AG09309 (cell line): ENCODE data around the gene ABCG1.

ENCODE experiments used
- DNase-seq: peaks from one replicate; pipeline ENCODE4 v3.0.0-alpha.2; 2010; ENCODE audit warnings: low read depth
- H3K4me3 ChIP-seq: 2 replicates; pipeline ENCODE4 v1.5.1; 2011; ENCODE audit warnings: mild to moderate bottlenecking, low read depth, low read length, moderate library complexity; ENCODE audit not compliant: control insufficient read depth
- TF ChIP-seq, protein P1 (sequence below): IDR thresholded peaks from 2 replicates; pipeline ENCODE4 v1.5.1; 2011; ENCODE audit warnings: mild to moderate bottlenecking, low read depth, low read length, inconsistent platforms; ENCODE audit not compliant: insufficient read depth, control insufficient read depth; ENCODE audit errors: missing control alignments

ABCG1 gene

DNA sequence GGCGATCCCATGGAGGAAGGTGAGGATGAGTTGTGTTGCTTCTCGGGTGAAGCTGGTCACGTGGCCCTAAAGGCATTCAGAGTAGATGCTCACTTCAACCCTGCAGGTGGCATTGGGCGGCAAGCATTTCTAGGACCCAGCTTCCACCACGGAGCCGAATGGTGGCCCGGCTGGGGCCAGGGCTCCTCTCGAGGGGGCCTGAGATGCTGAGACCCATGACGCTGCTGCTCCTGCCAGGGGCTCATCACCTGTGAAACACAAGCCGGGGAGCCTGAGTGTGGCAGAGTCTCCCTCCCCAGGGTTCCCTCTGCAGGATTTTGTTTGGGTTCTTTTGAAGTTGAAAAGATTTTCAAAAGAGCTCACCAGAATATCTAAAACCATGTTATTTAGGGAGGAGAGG, 41.2 kb downstream of the ABCG1 start:
- H3K4me3 ChIP-seq, result no peak overlapping the region
- TF ChIP-seq, protein P1, sequence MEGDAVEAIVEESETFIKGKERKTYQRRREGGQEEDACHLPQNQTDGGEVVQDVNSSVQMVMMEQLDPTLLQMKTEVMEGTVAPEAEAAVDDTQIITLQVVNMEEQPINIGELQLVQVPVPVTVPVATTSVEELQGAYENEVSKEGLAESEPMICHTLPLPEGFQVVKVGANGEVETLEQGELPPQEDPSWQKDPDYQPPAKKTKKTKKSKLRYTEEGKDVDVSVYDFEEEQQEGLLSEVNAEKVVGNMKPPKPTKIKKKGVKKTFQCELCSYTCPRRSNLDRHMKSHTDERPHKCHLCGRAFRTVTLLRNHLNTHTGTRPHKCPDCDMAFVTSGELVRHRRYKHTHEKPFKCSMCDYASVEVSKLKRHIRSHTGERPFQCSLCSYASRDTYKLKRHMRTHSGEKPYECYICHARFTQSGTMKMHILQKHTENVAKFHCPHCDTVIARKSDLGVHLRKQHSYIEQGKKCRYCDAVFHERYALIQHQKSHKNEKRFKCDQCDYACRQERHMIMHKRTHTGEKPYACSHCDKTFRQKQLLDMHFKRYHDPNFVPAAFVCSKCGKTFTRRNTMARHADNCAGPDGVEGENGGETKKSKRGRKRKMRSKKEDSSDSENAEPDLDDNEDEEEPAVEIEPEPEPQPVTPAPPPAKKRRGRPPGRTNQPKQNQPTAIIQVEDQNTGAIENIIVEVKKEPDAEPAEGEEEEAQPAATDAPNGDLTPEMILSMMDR, result no peak
- no peak for DNase-seq

DNA sequence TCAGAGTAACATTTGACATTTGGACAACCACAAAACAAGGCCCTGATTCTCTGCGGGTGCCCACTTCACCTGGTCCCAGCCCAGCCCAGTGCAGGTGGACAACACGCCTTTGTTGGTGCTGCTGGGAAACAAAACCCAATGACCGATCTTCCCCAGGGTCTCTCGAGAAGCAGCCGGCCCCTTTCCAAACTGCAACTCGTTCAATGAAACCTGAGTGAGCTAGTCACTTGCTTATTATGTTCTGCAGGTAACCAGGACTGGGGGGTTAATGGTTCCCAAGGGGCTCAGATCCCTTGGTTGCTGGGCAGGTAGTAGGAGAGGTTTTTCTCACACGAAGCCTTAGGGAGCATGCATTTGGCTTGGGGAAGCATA, 42.9 kb downstream of the ABCG1 start:
- H3K4me3 ChIP-seq, result no peak overlapping the region
- DNase-seq, result no peak
- TF ChIP-seq, protein P1, result no peak

DNA sequence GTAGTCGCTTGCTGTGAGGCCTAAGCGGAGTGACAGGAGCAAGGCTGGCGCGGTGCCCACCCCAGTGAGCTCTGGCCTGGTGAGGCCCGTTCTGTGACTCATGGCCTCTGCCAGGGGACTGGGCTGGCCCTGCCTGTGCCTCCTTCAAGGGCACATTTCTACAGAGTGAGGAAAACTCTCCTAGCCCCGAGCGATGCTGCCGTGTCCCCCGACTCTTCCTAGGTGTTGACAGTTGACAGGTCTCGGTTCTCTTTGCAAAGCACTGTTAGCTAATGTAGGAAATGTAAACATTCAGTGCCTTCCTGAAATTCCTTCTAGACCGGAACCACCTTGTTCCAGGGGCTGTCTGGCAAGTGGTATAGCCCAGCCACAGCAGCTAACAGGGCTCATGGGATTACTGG, 43.9 kb downstream of the ABCG1 start:
- TF ChIP-seq, protein P1, result no peak
- no peak overlapping the region for H3K4me3 ChIP-seq
- DNase-seq, result no peak

DNA sequence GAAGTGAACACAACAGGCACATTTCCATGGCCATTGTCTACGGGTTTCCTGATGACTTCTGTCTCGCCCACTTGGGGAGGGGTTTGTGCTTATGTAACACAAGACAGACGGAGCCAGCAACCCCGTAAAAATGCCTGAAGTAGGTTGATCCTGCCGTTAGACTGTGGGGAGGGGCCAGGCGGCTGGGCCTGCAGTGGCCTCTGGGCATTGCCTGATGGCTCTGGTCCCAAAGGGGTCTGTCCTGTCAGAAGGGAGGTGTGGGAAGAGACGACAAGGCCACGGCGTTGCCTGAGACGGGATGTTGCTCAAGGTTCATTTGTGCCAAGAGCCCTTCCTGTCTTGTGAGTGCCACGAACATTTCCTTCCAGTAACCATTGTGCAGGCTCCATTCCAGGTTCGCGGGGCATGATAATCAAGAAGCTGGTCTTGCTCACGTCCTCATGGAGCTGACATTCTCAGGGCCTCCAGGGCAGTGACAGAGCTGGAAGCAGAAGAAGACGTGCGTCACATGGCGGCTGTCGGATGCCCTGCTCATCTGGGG, 44.7 kb downstream of the ABCG1 start:
- DNase-seq, result no peak

DNA sequence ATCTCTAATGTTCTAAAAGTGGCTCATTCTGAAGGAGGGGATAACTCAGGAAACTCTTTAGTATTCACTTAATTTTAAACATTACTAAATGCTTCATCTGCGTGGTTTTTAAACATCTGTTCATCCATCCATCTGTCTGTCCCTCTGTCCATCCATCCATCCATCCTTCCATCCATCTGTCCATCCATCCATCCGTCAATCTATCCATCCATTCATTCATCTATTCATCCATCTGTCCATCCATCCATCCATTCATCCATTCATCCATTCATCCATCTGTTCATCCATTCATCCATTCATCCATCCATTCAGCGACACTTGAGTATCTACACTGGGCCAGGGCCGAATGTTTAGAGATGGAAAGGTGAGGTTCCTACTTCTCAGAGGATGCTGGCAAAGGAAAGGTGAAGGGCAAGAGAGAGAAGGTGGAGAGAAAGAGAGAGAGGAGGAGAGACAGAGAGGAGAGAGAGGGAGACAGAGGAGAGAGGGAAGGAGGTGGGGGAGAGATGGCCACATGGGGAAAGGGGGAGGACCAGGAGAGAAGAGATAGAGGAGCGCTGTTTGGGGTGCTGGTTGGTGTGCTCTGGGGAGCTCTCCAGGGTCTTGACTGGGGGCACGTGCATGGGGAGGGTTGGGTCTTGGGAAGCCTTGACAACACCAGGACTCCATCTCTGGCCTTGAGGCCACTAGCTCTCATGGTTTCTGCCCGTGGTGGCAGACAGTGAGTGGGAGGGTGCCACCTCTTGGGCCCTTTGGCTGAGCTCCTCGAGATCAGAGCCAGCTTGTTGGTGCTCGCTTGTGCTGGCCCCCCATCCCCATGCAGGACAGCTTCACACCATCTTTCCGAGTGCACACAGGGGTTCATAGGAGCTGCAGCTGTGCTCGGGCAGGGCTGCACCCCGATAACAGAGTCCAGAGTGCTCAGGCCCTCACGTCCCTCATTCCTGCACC, 45.6 kb downstream of the ABCG1 start:
- no peak for DNase-seq
- TF ChIP-seq, protein P1, result no peak
- H3K4me3 ChIP-seq, result no peak overlapping the region

More for the DNA sequence above, 44.7 kb downstream of the ABCG1 start:
- TF ChIP-seq, protein P1, result no peak
- H3K4me3 ChIP-seq, result no peak overlapping the region

DNA sequence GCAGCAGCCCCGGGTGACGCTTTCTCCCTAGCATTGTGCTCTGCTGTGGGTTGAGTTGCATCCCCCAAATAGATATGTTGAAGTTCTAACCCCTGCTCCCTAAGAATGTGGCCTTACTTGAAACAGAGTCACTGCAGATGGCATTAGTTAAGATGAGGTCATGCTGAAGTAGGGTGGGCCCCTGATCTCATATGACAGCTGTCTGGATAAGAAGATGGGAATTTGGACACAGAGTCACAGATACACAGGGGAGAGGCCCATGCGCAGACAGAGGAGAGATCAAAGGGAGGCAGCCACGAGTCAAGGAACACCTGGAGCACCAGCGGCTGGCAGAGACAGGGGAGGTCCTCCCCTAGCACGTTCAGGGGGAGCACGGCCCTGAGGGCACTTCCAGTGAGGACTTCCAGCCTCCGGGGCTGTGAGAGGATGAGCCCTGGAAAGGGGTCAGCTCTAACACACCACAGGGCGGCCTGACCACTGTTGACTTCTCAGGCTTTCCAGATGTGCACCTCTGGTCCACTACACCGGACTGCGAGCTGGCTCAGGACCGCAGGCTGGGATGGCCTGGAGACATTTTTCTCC, 46.4 kb downstream of the ABCG1 start:
- TF ChIP-seq, protein P1, result no peak
- no peak for DNase-seq
- H3K4me3 ChIP-seq, result no peak overlapping the region
